NT2/D1 (cell line): ENCODE data around the gene DNAJB13.

Source experiments
- DNase-seq: peaks from one replicate; pipeline ENCODE4 v3.0.0-alpha.2; 2011; ENCODE audit warnings: low read depth, low spot score
- H3K27me3 ChIP-seq: 2 replicates; pipeline ENCODE4 v1.6.0; 2011; ENCODE audit warnings: mild to moderate bottlenecking; ENCODE audit not compliant: insufficient read length, insufficient read depth
- H3K36me3 ChIP-seq: 2 replicates; pipeline ENCODE4 v1.6.1; 2011; ENCODE audit warnings: mild to moderate bottlenecking, low read length, mixed read lengths; ENCODE audit not compliant: insufficient read depth, insufficient read length
- H3K4me1 ChIP-seq: 2 replicates; pipeline ENCODE4 v1.5.1; 2011; ENCODE audit not compliant: insufficient read depth, insufficient read length
- H3K4me3 ChIP-seq: 2 replicates; pipeline ENCODE4 v1.5.1; 2011; ENCODE audit warnings: low read depth; ENCODE audit not compliant: insufficient read length
- H3K9ac ChIP-seq: 2 replicates; pipeline ENCODE4 v1.6.0; 2011; ENCODE audit warnings: low read depth; ENCODE audit not compliant: insufficient read length
- H3K9me3 ChIP-seq: 2 replicates; pipeline ENCODE4 v1.5.1; 2011; ENCODE audit warnings: mild to moderate bottlenecking, low read length; ENCODE audit not compliant: insufficient read depth
- SUZ12 ChIP-seq: IDR thresholded peaks from 2 replicates; pipeline ENCODE4 v1.6.1; 2011; ENCODE audit not compliant: insufficient read length, insufficient read depth; ENCODE audit errors: extremely low read depth
- YY1 ChIP-seq: IDR thresholded peaks from 2 replicates; pipeline ENCODE4 v1.6.1; 2011; ENCODE audit not compliant: insufficient read length, insufficient read depth
- ZNF274 ChIP-seq: IDR thresholded peaks from 2 replicates; pipeline ENCODE4 v1.6.1; 2011; ENCODE audit warnings: mild to moderate bottlenecking, low read depth, low read length

Gene DNAJB13

DNA sequence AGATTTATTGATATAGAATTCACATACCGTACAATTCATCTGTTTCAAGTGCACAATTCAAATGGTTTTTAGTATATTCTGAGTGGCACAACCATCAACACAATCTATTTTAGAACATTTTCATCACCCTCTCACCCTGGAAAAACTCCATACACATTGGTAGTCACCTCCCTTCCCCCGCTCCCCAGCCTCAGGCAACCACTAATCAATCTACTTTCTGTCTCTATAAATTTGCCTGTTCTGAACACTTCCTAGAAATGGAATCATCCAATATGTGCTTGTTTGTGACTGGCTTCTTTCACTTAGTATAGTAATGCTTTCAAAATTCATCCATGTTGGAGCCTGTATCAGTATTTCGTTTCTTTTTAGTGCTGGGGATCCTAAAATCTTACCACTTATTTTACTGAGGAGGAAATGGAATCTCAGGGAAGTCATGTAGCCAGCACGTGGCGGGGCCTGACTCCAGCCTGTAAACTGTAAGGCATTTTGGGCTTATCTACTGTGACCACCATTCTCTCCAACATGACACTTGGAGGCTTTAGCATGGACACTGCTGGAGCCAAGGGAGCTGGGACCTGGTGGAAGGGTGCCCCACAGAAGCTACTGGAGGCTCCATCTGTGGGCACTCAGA, 59.0 kb downstream of the DNAJB13 start:
- DNase-seq = no peak
- Histone ChIP-seq H3K4me3 (no peak overlapping the region), H3K36me3 (peaks cover 21% of the 10 kb centered on the region), H3K9ac (no peak overlapping the region), H3K4me1 (no peaks in the 10 kb centered on the region), H3K9me3 (no peaks in the 10 kb centered on the region), H3K27me3 (no peaks in the 10 kb centered on the region)
- no peak for TF ChIP-seq SUZ12
- TF ChIP-seq ZNF274 = no peak
- no peak for TF ChIP-seq YY1

DNA sequence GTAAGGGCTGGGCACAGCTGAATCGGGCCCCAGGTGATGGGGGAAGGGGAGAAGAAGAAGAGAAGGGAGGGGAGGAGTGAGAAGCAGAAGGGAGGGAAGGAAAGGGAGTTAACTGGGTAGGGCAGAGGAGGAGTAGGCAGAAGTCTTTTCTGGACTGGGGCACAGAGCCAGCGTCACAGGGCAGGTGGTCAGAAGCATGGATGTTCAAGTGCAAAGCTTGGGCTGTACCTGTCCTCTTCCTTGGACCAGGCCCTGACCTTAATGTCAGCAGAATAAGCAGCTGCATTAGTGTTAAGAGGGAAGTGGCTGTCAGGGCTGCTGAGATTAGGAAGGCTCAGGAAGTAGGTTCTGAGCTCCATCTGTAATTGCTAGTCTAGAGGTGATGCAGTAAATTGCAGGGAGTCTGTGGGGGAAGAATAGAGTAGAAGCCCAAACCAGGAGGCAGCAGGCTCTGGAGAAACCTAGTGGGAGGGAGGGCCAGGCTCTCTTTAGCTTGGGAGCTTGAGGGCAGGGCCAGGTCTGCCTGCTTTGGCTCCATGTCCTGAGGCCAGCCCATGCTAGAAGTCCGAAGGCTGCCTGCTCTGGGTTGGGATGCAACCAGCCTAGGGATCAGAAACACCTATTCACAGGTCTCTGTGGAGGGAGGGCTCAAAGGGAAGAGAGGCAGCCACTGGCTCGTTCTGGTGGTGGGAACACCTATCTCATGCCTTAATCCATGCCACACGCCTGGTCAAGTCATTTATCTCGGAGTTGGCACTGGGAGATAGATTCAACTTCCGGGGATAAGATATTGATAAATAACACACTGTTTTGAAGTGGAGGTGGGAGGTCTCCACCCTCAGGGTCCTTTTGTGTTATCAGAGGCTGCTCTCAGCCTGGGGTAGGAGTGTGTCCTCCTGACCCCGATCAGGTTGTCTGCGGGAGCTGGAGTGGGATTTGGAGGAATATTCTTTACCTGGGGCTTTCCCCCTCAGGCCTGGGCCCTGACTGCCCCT, 59.8 kb downstream of the DNAJB13 start:
- Histone ChIP-seq H3K36me3 (peaks cover 26% of the 10 kb centered on the region), H3K4me3 (no peak overlapping the region), H3K9me3 (no peaks in the 10 kb centered on the region), H3K27me3 (no peaks in the 10 kb centered on the region), H3K4me1 (no peaks in the 10 kb centered on the region), H3K9ac (no peak overlapping the region)
- no peak for TF ChIP-seq ZNF274
- no peak for TF ChIP-seq YY1
- TF ChIP-seq SUZ12 = no peak
- DNase-seq = no peak

DNA sequence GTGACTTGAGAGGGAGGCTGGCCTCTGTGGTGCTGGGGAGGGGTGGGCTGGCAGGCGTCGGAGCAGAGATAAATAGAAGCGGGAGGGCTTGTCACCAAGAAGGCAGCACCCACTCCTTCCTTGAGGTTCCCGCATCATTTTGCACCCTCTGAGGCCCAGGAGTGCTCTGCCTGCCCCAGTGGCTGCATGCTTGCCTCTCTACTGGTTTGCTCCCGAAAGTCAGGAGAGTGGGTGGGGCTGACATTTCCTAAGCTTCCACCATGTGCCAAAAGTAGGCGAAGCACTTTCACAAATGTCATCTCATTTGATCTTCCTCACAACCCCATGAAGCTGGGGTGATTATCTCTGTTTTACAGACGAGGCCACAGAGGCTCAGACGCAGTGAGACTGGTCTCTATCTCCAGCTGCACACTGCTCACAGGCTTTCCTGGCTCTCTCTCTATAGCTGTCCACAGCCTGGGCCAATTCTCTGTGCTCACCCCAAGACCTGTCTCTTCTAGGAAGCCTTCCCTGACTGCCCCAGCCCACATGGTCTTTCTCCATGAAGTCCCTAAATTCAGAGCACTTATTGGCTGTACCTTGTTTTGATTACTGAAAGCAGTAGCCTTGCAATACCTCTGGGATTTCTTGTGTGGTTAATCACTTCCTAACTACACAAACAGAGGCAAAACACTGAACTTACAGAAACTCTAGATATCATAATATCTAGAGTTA, 60.7 kb downstream of the DNAJB13 start:
- H3K27me3 ChIP-seq = no peaks in the 10 kb centered on the region
- H3K9ac ChIP-seq = no peak overlapping the region
- H3K4me3 ChIP-seq = no peak overlapping the region
- peaks cover 30% of the 10 kb centered on the region for H3K36me3 ChIP-seq
- H3K4me1 ChIP-seq = no peaks in the 10 kb centered on the region
- DNase-seq = no peak
- TF ChIP-seq SUZ12 (no peak), ZNF274 (no peak), YY1 (no peak)
- H3K9me3 ChIP-seq = no peaks in the 10 kb centered on the region

DNA sequence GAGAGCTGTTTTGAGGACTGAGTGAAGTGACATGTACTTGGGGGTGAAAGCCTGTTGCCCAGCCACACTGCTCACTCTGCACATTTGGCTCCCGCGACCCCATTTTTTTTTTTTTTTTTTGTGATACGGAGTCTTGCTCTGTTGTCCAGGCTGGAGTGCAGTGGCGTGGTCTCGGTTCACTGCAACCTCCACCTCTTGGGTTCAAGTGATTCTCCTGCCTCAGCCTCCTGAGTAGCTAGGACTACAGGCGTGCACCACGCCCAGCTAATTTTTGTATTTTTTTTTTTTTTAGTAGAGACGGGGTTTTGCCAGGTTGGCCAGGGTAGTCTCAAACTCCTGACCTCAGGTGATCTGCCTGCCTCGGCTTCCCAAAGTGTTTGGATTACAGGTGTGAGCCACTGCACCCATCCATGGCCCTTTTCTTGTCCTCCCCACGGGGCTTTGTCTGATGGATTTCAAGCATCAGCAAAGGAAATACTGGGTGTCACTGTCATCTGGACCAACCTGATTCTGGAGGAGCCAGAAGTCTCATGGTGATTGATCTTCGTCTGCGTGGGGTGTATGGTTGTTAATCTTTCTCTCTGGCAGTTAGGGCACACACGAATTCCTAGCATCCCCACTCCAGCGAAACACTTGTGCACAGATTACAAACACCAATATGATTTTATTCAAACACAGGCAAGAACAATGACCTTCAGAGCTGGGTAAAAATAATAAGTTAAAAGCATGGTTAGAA, 61.4 kb downstream of the DNAJB13 start:
- no peak overlapping the region for H3K9ac ChIP-seq
- no peaks in the 10 kb centered on the region for H3K9me3 ChIP-seq
- no peak overlapping the region for H3K4me3 ChIP-seq
- H3K36me3 ChIP-seq = peaks cover 34% of the 10 kb centered on the region
- no peak for DNase-seq
- no peaks in the 10 kb centered on the region for H3K27me3 ChIP-seq
- TF ChIP-seq SUZ12 (no peak), YY1 (no peak), ZNF274 (no peak)
- H3K4me1 ChIP-seq = no peaks in the 10 kb centered on the region

DNA sequence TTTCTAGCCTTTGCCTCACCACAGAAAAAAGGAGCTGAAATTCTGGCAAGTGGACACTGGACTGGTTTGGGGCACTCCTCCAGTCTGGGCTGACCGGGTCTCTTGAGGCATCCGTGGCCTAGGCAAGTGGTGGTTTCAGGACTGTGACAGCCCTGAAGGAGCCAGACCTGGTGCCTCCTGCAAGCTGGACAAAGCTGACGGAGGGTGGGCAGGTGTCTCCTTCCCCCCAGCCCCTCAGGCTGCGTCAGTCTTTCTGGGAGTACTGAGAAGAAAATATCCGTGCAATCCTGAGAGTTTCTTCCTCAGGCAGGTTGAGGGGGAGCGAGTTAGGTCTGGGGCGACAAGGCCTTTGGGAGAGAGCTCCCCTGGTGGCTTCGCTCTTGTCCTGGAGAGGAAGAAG, 62.3 kb downstream of the DNAJB13 start:
- Histone ChIP-seq H3K36me3 (peaks cover 41% of the 10 kb centered on the region), H3K9ac (no peak overlapping the region), H3K4me1 (no peaks in the 10 kb centered on the region), H3K9me3 (no peaks in the 10 kb centered on the region), H3K4me3 (no peak overlapping the region), H3K27me3 (no peaks in the 10 kb centered on the region)
- DNase-seq = no peak
- no peak for TF ChIP-seq YY1
- no peak for TF ChIP-seq ZNF274

DNA sequence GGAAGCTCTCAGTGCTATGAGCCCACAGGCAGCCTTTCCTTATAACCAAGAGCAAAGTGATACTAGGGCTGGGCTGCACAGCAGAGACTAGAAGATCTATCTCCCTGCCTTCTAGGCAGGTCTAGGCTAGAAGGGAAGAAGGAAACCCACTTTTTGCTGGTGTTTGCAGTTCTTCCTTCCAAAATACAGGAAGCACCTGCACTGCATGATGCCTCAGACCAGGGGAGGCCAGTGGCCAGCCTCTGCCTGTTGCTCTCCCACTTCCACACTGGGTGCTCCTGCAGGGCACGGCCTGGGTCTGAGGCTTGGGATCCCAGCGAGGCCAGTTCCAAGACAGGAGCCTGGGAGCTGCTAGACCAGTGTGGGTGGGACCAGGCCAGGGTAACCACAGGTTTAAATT, 64.1 kb downstream of the DNAJB13 start:
- Histone ChIP-seq H3K27me3 (no peaks in the 10 kb centered on the region), H3K4me3 (no peak overlapping the region), H3K36me3 (peaks cover 51% of the 10 kb centered on the region), H3K9me3 (no peaks in the 10 kb centered on the region), H3K9ac (no peak overlapping the region), H3K4me1 (peaks cover 2% of the 10 kb centered on the region)
- no peak for TF ChIP-seq YY1
- DNase-seq = no peak
